Parathyroid adenoma (tissue), 2 donors: ENCODE data around the gene UQCRH.

Experiments used
- H2AFZ ChIP-seq: fragments of 300-600 bp; sonication (generic); one replicate; pipeline ENCODE4 v1.7.0; 2017; ENCODE audit warnings: antibody characterized with exemption, mild to moderate bottlenecking
- H3K27ac ChIP-seq: fragments of 300-600 bp; sonication (generic); one replicate; pipeline ENCODE4 v1.7.0; 2017
- H3K27me3 ChIP-seq: fragments of 300-600 bp; sonication (generic); one replicate; pipeline ENCODE4 v1.7.0; 2017; ENCODE audit warnings: low read length; ENCODE audit not compliant: control insufficient read depth, insufficient read depth
- H3K36me3 ChIP-seq: fragments of 300-600 bp; sonication (generic); one replicate; pipeline ENCODE4 v1.7.0; 2017; ENCODE audit warnings: low read length; ENCODE audit not compliant: control insufficient read depth, insufficient read depth
- H3K4me1 ChIP-seq: fragments of 300-600 bp; sonication (generic); one replicate; pipeline ENCODE4 v1.7.0; 2017; ENCODE audit warnings: control low read depth
- H3K4me2 ChIP-seq: fragments of 300-600 bp; sonication (generic); one replicate; pipeline ENCODE4 v1.7.0; 2017; ENCODE audit warnings: low read length
- H3K4me3 ChIP-seq: fragments of 300-600 bp; sonication (generic); one replicate; pipeline ENCODE4 v1.7.0; 2017; ENCODE audit warnings: low read depth, low read length
- H3K79me2 ChIP-seq: fragments of 300-600 bp; sonication (generic); one replicate; pipeline ENCODE4 v1.7.0; 2017; ENCODE audit warnings: control low read depth
- H3K9ac ChIP-seq: fragments of 300-600 bp; sonication (generic); one replicate; pipeline ENCODE4 v1.7.0; 2017; ENCODE audit warnings: mild to moderate bottlenecking
- H3K9me3 ChIP-seq: fragments of 300-600 bp; sonication (generic); one replicate; pipeline ENCODE4 v1.7.0; 2017; ENCODE audit warnings: low read length; ENCODE audit not compliant: control insufficient read depth
- CTCF ChIP-seq: fragments of 300-600 bp; sonication (generic); IDR thresholded peaks from one replicate; pipeline ENCODE4 v1.7.0; 2017; ENCODE audit warnings: antibody characterized with exemption, mild to moderate bottlenecking
- donor health status: primary hyperparathyroidism.

Gene UQCRH

GRCh38 chr1:46277658-46278373 lies 25.7 kb upstream of the UQCRH start:
- Histone ChIP-seq H3K36me3 (no peaks in the 10 kb centered on the region), H3K27ac (no peak overlapping the region), H3K79me2 (no peaks in the 10 kb centered on the region), H3K9me3 (no peaks in the 10 kb centered on the region), H3K4me3 (no peak overlapping the region), H3K4me2 (no peak overlapping the region), H3K4me1 (peaks cover 7% of the 10 kb centered on the region), H2AFZ (no peak overlapping the region), H3K9ac (no peak overlapping the region), H3K27me3 (no peaks in the 10 kb centered on the region)
- TF ChIP-seq CTCF, result no peak

DNA sequence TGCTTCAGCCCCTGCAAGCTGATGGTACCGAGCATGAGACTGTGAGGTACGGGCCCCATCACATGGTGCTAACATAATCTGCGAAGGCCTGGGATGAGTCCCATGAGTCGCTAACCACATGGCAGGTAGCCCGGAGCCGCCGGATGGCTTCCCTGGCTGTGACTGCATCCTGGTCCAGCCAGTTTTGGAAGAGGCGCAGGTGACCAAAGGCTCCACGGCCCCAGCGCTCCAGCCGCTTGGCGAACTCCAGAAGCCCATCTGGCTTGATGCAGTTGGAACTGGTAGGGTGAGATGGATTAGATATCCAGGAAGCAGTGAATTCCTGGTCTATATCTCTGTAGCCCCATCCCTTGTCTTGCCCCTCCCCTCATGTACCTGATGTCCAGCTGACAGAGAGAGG lies 24.7 kb upstream of the UQCRH start:
- Histone ChIP-seq H3K4me2 (no peak overlapping the region), H3K79me2 (no peaks in the 10 kb centered on the region), H3K27me3 (no peaks in the 10 kb centered on the region), H3K27ac (no peak overlapping the region), H3K9ac (no peak overlapping the region), H3K9me3 (no peaks in the 10 kb centered on the region), H2AFZ (no peak overlapping the region), H3K36me3 (no peaks in the 10 kb centered on the region), H3K4me3 (no peak overlapping the region), H3K4me1 (no peaks in the 10 kb centered on the region)
- no peak for TF ChIP-seq CTCF

- no peak for TF ChIP-seq CTCF
- H3K27me3 ChIP-seq, result no peaks in the 10 kb centered on the region
- H3K9ac ChIP-seq, result no peak overlapping the region
- no peaks in the 10 kb centered on the region for H3K9me3 ChIP-seq
- H3K4me3 ChIP-seq, result no peak overlapping the region
- H2AFZ ChIP-seq, result no peak overlapping the region
- no peaks in the 10 kb centered on the region for H3K79me2 ChIP-seq
- H3K27ac ChIP-seq, result no peak overlapping the region
- H3K36me3 ChIP-seq, result no peaks in the 10 kb centered on the region
- no peaks in the 10 kb centered on the region for H3K4me1 ChIP-seq
- H3K4me2 ChIP-seq, result no peak overlapping the region
These were observed 23.4 kb upstream of the UQCRH start for GRCh38 chr1:46280092-46280491.

DNA sequence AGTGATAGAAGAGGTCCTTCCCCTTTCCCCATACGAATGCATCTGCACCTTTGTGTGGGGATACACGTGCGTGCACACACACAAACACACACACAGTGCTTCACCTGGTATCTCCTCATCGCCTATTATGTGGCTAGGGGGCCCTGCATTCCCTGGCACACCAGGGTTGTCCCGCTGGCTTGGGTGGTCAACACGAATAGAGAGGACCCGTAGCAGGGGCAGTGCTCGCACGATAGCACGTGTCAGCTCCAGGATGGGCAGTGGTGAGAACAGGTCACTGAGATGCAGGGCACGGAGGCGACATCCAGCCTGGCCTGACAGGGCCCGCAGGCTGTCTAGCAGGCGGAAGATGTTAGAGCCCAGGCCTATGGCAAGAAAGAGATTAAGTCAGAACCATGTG lies 22.5 kb upstream of the UQCRH start:
- Histone ChIP-seq H3K4me1 (no peaks in the 10 kb centered on the region), H2AFZ (no peak overlapping the region), H3K79me2 (no peaks in the 10 kb centered on the region), H3K4me2 (no peak overlapping the region), H3K9ac (no peak overlapping the region), H3K4me3 (no peak overlapping the region), H3K9me3 (no peaks in the 10 kb centered on the region), H3K27ac (no peak overlapping the region), H3K36me3 (no peaks in the 10 kb centered on the region), H3K27me3 (no peaks in the 10 kb centered on the region)
- no peak for TF ChIP-seq CTCF

DNA sequence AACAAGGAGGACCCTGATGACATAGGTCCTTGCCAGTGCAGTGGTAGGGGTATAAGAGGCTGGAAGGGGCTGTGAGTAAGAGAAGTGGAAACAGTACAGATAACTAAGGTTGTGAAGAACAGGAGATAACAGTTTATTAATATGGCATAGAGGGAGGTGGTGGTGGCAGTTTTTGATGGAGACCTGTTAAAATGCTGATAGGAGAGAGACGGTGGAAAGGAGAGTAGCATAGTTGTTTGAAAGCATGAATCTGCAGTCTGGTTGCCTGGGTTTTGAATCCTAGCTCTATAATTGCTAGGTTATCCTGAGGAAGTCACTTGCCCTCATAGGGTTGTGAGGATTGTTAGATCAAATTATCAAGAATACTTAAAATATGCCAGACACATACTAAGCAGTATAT lies 19.4 kb upstream of the UQCRH start:
- Histone ChIP-seq H3K9ac (no peak overlapping the region), H2AFZ (no peak overlapping the region), H3K27ac (no peak overlapping the region), H3K4me1 (no peaks in the 10 kb centered on the region), H3K27me3 (no peaks in the 10 kb centered on the region), H3K4me3 (no peak overlapping the region), H3K36me3 (no peaks in the 10 kb centered on the region), H3K4me2 (no peak overlapping the region), H3K9me3 (no peaks in the 10 kb centered on the region), H3K79me2 (no peaks in the 10 kb centered on the region)
- TF ChIP-seq CTCF, result no peak
